ENCODE data around the gene RNF181. TPM values are rescaled to one million over a fixed set of nuclear protein-coding genes. Genes with fewer than 3 reads are reported as not detected.

Gene RNF181
- total and polyA plus RNA-seq, 2 of the 8 experiments (the other 6 are each of a cell fraction or from before 2014, with no cell fraction given): 97.2 to 514 TPM

DNA sequence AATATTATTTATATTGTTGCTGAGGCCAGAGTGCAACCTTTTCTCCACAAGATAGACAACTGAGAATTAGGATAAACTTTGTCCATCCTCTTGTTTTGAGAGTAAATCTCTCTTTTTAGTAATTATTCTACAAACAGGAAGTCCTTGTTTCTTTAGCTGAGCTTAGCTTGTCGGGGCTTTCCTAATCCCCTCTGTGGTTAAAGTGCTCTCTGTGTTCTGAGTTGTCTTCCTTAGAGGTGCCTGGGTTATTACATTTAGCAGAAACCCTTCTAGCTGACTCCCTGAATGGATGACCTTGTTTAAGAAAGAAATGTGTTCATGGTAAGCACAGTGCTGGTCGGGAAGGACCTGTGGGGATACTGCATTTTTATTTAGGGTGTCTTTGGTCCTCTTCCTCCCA lies 33.1 kb downstream of the RNF181 start:
- H3K9me3 ChIP-seq (ENCODE audit: insufficient read depth in 2 of 2, low read depth in 1 of 2, low read length in 1 of 2): no peaks in the 10 kb centered on the region
- H3K14ac ChIP-seq (ENCODE audit: insufficient read length): no peak overlapping the region
- ChIA-PET POLR2A (ENCODE audit: partially characterized antibody) (interaction anchor here (1.2 to 2.0 kb wide), 3 partner anchors 8 to 24 kb away, joined by 4 to 9 read pairs (median 8); no protein-coding TSS in a partner anchor), CTCF (ENCODE audit: partially characterized antibody) (interaction anchor here (0.6 to 4.5 kb wide), 4 partner anchors 8 to 222 kb away, joined by 3 to 34 read pairs (median 4); no protein-coding TSS in a partner anchor)
- H4K5ac ChIP-seq (ENCODE audit: insufficient read length, low read depth, low read length): no peak overlapping the region
- no peaks in the 10 kb centered on the region; a peak in 1 of 4 replicates for H3K79me2 ChIP-seq (ENCODE audit: control insufficient read depth in 1 of 2, insufficient read depth in 2 of 2, low read length in 2 of 2)
- H2BK120ac ChIP-seq (replicated peaks; ENCODE audit: low read depth, low read length): no peak overlapping the region
- no peak overlapping the region for H2BK15ac ChIP-seq (ENCODE audit: low read length)
- 85% methylated on average over 2 of the region's 2 CpGs; no CpG with 5 or more reads in 1 of the 2 experiments for WGBS, 2 experiments (ENCODE audit: extremely low coverage in 1 of 2, insufficient coverage in 1 of 2, insufficient read length in 1 of 2, insufficient replicate concordance in 2 of 2, low coverage in 1 of 2, low lambda C conversion rate in 2 of 2, missing lambda C conversion rate in 1 of 2)
- H3K36me3 ChIP-seq (ENCODE audit: control insufficient read depth in 2 of 4, insufficient read depth in 4 of 4, low read length in 3 of 4): peaks cover 24 to 85% (median 59%) of the 10 kb centered on the region in 4 experiments
- no peak overlapping the region for H3K18ac ChIP-seq (ENCODE audit: extremely low read depth, low read length)
- H3K23ac ChIP-seq (ENCODE audit: insufficient read length): no peak overlapping the region
- no peak for DNase-seq (ENCODE audit: low read depth in 1 of 2, low spot score in 2 of 2)
- no peaks in the 10 kb centered on the region for H3K23me2 ChIP-seq (ENCODE audit: low read depth, low read length)
- H4K8ac ChIP-seq (ENCODE audit: extremely low read depth, insufficient read depth, low read length): no peak overlapping the region
- no peaks in the 10 kb centered on the region for H3K27me3 ChIP-seq (replicated peaks in 1 of 4; ENCODE audit: control insufficient read depth in 3 of 4, extremely low read depth in 1 of 4, insufficient read depth in 3 of 4, low read length in 3 of 4)
- H4K20me1 ChIP-seq (replicated peaks in 1 of 2; ENCODE audit: control insufficient read depth in 1 of 2, insufficient read depth in 2 of 2, low read length in 2 of 2): peaks cover 0 to 7% of the 10 kb centered on the region in 2 experiments
- 0 out of 2 replicates have a peak, but pooled peaks cover 3% of the 10 kb centered on the region for H3K79me1 ChIP-seq (ENCODE audit: low read depth, low read length)
- no peaks in the 10 kb centered on the region for H3K4me1 ChIP-seq (replicated peaks in 1 of 4; ENCODE audit: control insufficient read depth in 3 of 4, insufficient read depth in 4 of 4, low read length in 3 of 4)
- no peak overlapping the region for H2AFZ ChIP-seq (ENCODE audit: low read length)
- H2BK20ac ChIP-seq (ENCODE audit: low read length): no peak overlapping the region
- no peak overlapping the region for H3K4me3 ChIP-seq (ENCODE audit: extremely low read depth in 1 of 4, insufficient read depth in 2 of 4, low read depth in 3 of 4, low read length in 4 of 4)
- no peak overlapping the region for H3K9ac ChIP-seq (replicated peaks in 1 of 4; ENCODE audit: extremely low read depth in 1 of 4, low read depth in 3 of 4, low read length in 3 of 4)
- H2AK5ac ChIP-seq (ENCODE audit: low read depth, low read length): no peak overlapping the region
- H3K4me2 ChIP-seq (ENCODE audit: insufficient read depth in 1 of 2, low read depth in 2 of 2, low read length in 2 of 2): no peak overlapping the region
- H4K91ac ChIP-seq (replicated peaks; ENCODE audit: insufficient read length, low read length): no peak overlapping the region
- H2BK12ac ChIP-seq (ENCODE audit: low read depth, low read length): no peak overlapping the region
- FAIRE-seq: no peak
- no peak overlapping the region for H3K4ac ChIP-seq (replicated peaks; ENCODE audit: insufficient read length, low read depth, low read length)
- no peak overlapping the region for H3K56ac ChIP-seq (replicated peaks; ENCODE audit: insufficient read length, low read depth, low read length)
- H3K27ac ChIP-seq (ENCODE audit: low read depth, low read length): no peak overlapping the region
- H2BK5ac ChIP-seq (ENCODE audit: low read depth, low read length): no peak overlapping the region
- TF ChIP-seq, protein P1, sequence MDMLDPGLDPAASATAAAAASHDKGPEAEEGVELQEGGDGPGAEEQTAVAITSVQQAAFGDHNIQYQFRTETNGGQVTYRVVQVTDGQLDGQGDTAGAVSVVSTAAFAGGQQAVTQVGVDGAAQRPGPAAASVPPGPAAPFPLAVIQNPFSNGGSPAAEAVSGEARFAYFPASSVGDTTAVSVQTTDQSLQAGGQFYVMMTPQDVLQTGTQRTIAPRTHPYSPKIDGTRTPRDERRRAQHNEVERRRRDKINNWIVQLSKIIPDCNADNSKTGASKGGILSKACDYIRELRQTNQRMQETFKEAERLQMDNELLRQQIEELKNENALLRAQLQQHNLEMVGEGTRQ (IDR thresholded peaks at IDR 0.05; ENCODE audit: low read length): no peak
- no peak for TF ChIP-seq SIN3A (conservative IDR thresholded peaks at IDR 0.05 in 1 of 2, IDR thresholded peaks at IDR 0.05 in 1 of 2; ENCODE audit: low read depth in 1 of 2, low read length in 2 of 2)
- no peak for TF ChIP-seq KDM4A (IDR thresholded peaks at IDR 0.05; ENCODE audit: low read depth, low read length, severe bottlenecking)
- no peak for TF ChIP-seq SP4 (IDR thresholded peaks at IDR 0.05; ENCODE audit: low read length)
- no peak for TF ChIP-seq JUN (IDR thresholded peaks at IDR 0.05; ENCODE audit: low read depth, low read length)
- TF ChIP-seq, protein P2, sequence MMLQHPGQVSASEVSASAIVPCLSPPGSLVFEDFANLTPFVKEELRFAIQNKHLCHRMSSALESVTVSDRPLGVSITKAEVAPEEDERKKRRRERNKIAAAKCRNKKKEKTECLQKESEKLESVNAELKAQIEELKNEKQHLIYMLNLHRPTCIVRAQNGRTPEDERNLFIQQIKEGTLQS (IDR thresholded peaks at IDR 0.05; ENCODE audit: insufficient read depth, low read depth, low read length): no peak

Measured in H1 (cell line).